ENCODE results near the gene DSC1. TPM values are rescaled to one million over a fixed set of nuclear protein-coding genes. Genes with fewer than 3 reads are reported as not detected.

The DSC1 gene
- total and polyA plus RNA-seq, 10 of the 15 experiments (the other 5 are each of a cell fraction or from before 2014, with no cell fraction given) = 0.24 to 0.84 (median 0.44) TPM; not detected in 1

DNA sequence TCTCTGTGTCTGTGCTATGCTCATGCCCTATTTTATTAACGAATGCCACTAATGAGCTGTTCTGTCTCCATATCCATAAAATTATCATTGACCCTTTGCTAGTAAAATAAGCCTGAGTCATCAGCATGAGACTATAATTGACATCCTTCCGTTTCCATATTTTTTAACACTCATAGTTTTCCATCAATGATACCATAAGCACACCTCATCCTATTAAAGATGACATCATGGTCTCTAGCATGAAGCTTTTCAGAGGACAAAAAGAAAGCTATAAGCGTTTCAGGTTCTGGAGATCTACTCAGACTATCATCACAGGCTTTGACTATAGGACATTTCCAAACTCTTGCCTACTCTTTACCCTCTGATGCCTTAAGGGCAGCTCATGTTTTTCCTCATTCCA lies 59.2 kb downstream of the DSC1 start:
- Histone ChIP-seq H3K79me2 (ENCODE audit: control insufficient read depth, insufficient read depth, low read length) (no peaks in the 10 kb centered on the region), H3K27me3 (replicated peaks in 1 of 2; ENCODE audit: control insufficient read depth in 2 of 2, insufficient read depth in 2 of 2, low read length in 1 of 2) (peaks cover 0 to 4% of the 10 kb centered on the region in 2 experiments; a peak in 3 of 4 replicates), H4K20me1 (ENCODE audit: control insufficient read depth, insufficient read depth) (no peaks in the 10 kb centered on the region), H2AFZ (ENCODE audit: control insufficient read depth, low read depth, low read length) (no peak overlapping the region), H3K4me3 (no peak overlapping the region), H3K9ac (ENCODE audit: control insufficient read depth, insufficient read depth, low read length) (no peak overlapping the region), H3K4me2 (ENCODE audit: control insufficient read depth, insufficient read depth) (no peak overlapping the region), H3K4me1 (ENCODE audit: control insufficient read depth, insufficient read depth, low read length) (no peaks in the 10 kb centered on the region), H3K36me3 (ENCODE audit: control insufficient read depth in 2 of 2, insufficient read depth in 2 of 2, low read length in 1 of 2) (no peaks in the 10 kb centered on the region), H3K27ac (ENCODE audit: control insufficient read depth, insufficient read depth) (no peak overlapping the region), H3K9me3 (replicated peaks; ENCODE audit: control insufficient read depth, insufficient read depth, low read length) (no peaks in the 10 kb centered on the region)
- RAD21 ChIA-PET (ENCODE audit: unreplicated experiment) = no interaction called here
- in situ Hi-C loops (cut with MboI) (no loop called here), intact Hi-C loops (cut with micrococcal nuclease; ENCODE audit: unreplicated experiment) (no loop called here)
- DNase-seq (ENCODE audit: low read depth, low spot score) (no peak), FAIRE-seq (peak; percentile 13), ATAC-seq (no peak)
- TF ChIP-seq POLR2AphosphoS5 (IDR thresholded peaks at IDR 0.05; ENCODE audit: low read length) (no peak), TCF12 (IDR thresholded peaks at IDR 0.05; ENCODE audit: low read depth, low read length) (no peak), IKZF2 (IDR thresholded peaks at IDR 0.05) (no peak), GATAD2B (conservative IDR thresholded peaks at IDR 0.05; ENCODE audit: low read depth) (no peak)
- POLR2A ChIA-PET = interaction anchor here (0.6 kb wide), 1 partner anchor 97 kb away, joined by 5 read pairs; no protein-coding TSS in a partner anchor
- SMC1A ChIA-PET (ENCODE audit: uncharacterized antibody, unreplicated experiment) = no interaction called here
- WGBS (ENCODE audit: insufficient coverage, insufficient replicate concordance, low lambda C conversion rate, missing lambda C conversion rate) = 5% methylated on average over 3 of the region's 3 CpGs
- no TSS peak for BruUV-seq (replicated peaks)
- CTCF ChIA-PET = no interaction called here

DNA sequence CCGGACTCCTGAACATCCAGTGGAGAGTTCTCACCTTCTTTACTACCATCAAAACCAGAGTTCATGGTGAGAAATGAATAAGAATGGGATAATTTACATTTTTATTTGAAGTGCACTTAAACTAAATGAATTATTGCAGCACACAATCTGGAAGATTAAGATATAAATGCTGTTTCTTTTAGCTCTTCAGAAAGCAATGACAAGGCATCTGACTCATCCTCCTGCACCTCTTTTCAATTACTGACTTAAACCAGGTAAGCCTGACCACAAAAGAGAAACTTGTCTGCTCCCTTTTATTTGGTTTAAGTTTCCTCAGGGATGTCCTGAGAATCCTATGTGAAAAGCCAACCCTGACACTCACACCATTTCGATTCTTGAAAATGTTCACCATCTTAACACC lies 59.7 kb downstream of the DSC1 start:
- no peak overlapping the region for H3K4me2 ChIP-seq (ENCODE audit: control insufficient read depth, insufficient read depth)
- POLR2A ChIA-PET = no interaction called here
- no peaks in the 10 kb centered on the region for H4K20me1 ChIP-seq (ENCODE audit: control insufficient read depth, insufficient read depth)
- WGBS (ENCODE audit: insufficient coverage, insufficient replicate concordance, low lambda C conversion rate, missing lambda C conversion rate) = 11% methylated on average over 2 of the region's 2 CpGs
- H3K9ac ChIP-seq (ENCODE audit: control insufficient read depth, insufficient read depth, low read length) = no peak overlapping the region
- intact Hi-C loops (cut with micrococcal nuclease; ENCODE audit: unreplicated experiment) (no loop called here), in situ Hi-C loops (cut with MboI) (no loop called here)
- H3K79me2 ChIP-seq (ENCODE audit: control insufficient read depth, insufficient read depth, low read length) = no peaks in the 10 kb centered on the region
- RAD21 ChIA-PET (ENCODE audit: unreplicated experiment) = no interaction called here
- H3K27ac ChIP-seq (ENCODE audit: control insufficient read depth, insufficient read depth) = no peak overlapping the region
- BruUV-seq (replicated peaks) = no TSS peak
- SMC1A ChIA-PET (ENCODE audit: uncharacterized antibody, unreplicated experiment) = no interaction called here
- H3K36me3 ChIP-seq (ENCODE audit: control insufficient read depth in 2 of 2, insufficient read depth in 2 of 2, low read length in 1 of 2) = no peaks in the 10 kb centered on the region
- H3K4me3 ChIP-seq = no peak overlapping the region
- no peak for FAIRE-seq
- no peaks in the 10 kb centered on the region for H3K4me1 ChIP-seq (ENCODE audit: control insufficient read depth, insufficient read depth, low read length)
- no peak for DNase-seq (ENCODE audit: low read depth, low spot score)
- H3K27me3 ChIP-seq (replicated peaks in 1 of 2; ENCODE audit: control insufficient read depth in 2 of 2, insufficient read depth in 2 of 2, low read length in 1 of 2) = peaks cover 0 to 4% of the 10 kb centered on the region in 2 experiments; a peak in 3 of 4 replicates
- no peak for ATAC-seq
- CTCF ChIA-PET = interaction anchor here (0.6 kb wide), 1 partner anchor 11 kb away, joined by 3 read pairs; no protein-coding TSS in a partner anchor
- H2AFZ ChIP-seq (ENCODE audit: control insufficient read depth, low read depth, low read length) = no peak overlapping the region
- no peaks in the 10 kb centered on the region for H3K9me3 ChIP-seq (replicated peaks; ENCODE audit: control insufficient read depth, insufficient read depth, low read length)
- TF ChIP-seq STAT3 (IDR thresholded peaks at IDR 0.05; ENCODE audit: low read depth, low read length) = no peak
- TF ChIP-seq, protein P1, sequence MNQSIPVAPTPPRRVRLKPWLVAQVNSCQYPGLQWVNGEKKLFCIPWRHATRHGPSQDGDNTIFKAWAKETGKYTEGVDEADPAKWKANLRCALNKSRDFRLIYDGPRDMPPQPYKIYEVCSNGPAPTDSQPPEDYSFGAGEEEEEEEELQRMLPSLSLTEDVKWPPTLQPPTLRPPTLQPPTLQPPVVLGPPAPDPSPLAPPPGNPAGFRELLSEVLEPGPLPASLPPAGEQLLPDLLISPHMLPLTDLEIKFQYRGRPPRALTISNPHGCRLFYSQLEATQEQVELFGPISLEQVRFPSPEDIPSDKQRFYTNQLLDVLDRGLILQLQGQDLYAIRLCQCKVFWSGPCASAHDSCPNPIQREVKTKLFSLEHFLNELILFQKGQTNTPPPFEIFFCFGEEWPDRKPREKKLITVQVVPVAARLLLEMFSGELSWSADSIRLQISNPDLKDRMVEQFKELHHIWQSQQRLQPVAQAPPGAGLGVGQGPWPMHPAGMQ (IDR thresholded peaks at IDR 0.05; ENCODE audit: borderline replicate concordance) = no peak
- TF ChIP-seq KDM1A (IDR thresholded peaks at IDR 0.05; ENCODE audit: borderline replicate concordance) = no peak
